T-helper 1 cell (primary cell): ENCODE results near the gene ZBTB22.

Experiments
- DNase-seq, 5 donors: peaks; one replicate each; pipeline ENCODE4 v3.0.0-alpha.2; 2012 to 2020

The ZBTB22 gene

GRCh38 chr6:33329058-33329457 is 11.5 kb upstream of the ZBTB22 start:
- DNase-seq = no peak

DNA sequence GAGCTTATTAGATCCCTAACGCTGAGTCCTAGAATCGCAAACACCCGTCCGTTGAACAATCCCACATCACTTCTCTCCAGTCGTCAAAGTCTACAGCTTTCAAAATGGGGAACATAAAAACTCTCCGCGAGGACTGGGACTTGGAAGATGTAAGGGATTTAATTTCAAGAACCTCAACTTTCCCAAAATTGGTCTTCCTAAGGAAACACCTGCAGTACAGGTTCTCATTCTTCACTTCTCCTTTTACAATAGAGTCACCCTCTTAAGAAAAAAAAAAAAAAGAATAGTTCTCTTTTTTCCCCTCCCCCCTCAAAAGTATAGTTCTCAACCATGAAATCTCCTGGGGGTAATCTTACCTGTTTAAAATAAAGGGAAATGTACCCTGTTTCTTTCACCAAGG is 6.6 kb upstream of the ZBTB22 start:
- no peak for DNase-seq

DNA sequence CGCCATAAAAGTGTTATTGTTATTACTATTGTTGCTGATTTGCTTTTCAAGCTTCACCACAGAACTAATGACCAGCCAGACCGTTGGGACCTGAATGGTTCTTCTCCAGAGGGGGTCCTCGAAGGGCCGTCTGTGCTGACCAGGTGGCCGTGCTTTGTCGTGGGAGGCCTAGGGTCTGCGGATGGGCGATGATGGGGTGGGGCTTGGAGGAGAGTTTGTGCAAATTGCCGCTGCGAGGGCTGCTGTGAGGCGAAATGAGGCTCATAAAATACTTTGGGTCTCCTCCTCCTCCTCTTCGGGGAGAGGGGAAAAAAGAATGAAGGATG is 6.0 kb upstream of the ZBTB22 start:
- no peak for DNase-seq

GRCh38 chr6:33321227-33321626 is 3.7 kb upstream of the ZBTB22 start:
- DNase-seq = no peak

- DNase-seq = no peak
These were observed 3.0 kb upstream of the ZBTB22 start for GRCh38 chr6:33320315-33321181.

DNA sequence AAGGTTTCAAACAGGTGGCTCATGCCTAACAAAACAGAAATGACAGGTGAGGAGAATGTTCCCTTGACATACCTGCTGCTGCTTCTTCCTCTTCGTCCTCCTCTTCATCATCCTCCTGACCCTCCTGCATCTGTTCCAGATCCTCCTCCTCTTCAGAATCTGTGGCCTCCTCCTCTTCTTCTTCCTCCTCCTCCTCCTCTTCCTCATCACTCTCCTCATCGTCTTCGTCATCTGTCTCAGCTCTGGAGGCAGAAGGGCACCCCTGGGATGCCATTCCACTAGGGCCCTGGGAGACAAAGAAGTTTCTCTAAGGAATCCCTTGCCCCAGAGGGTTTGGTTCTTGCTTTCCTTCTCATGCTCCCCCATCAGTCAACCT is 2.4 kb upstream of the ZBTB22 start:
- no peak for DNase-seq

DNA sequence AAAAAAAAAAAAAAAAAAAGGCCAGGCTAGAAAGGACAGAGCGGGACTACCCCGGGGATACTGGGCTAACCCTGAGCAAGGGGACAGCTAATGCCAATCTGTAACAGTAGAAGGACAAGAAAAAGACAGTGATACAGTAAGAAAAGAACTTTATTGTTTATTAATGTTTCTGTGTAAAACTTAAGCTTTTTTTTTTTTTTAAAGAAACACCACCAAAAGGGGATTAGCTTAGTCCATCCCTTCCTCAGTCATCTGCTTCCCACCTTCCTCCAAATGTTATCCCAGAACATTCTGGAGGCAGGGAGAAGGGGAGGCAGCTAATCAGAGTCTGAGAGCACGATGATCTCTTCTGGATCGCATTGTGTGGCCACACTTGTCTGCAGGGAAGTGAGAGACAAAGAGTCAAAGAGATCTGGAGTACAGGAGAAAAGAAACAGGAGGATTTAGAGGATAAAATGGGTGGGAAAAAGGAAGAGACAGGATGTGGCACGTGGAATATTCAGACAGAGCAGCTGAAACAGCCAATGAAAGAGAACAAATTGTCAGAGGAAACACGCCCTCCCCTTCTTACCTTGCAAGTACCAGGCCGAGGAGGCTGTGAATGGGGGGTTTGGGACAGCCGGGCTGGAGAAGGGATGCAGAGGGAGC is 1.0 kb upstream of the ZBTB22 start:
- no peak for DNase-seq

DNA sequence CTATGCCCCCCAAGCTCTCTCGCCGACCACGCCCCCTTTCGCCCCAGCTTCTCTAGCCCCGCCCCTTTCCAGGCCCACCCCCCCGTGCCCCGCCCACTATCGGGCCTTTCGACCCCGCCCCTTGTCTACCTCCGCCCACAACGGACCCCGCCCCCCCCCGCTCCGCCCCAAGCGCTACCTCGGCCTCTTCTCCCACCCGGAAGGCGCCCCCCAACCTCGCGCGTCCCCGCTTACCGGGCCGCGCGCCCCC is 200 bp downstream of the ZBTB22 start:
- DNase-seq = no peak

GRCh38 chr6:33316603-33317418 is 733 bp downstream of the ZBTB22 start:
- no peak for DNase-seq

DNA sequence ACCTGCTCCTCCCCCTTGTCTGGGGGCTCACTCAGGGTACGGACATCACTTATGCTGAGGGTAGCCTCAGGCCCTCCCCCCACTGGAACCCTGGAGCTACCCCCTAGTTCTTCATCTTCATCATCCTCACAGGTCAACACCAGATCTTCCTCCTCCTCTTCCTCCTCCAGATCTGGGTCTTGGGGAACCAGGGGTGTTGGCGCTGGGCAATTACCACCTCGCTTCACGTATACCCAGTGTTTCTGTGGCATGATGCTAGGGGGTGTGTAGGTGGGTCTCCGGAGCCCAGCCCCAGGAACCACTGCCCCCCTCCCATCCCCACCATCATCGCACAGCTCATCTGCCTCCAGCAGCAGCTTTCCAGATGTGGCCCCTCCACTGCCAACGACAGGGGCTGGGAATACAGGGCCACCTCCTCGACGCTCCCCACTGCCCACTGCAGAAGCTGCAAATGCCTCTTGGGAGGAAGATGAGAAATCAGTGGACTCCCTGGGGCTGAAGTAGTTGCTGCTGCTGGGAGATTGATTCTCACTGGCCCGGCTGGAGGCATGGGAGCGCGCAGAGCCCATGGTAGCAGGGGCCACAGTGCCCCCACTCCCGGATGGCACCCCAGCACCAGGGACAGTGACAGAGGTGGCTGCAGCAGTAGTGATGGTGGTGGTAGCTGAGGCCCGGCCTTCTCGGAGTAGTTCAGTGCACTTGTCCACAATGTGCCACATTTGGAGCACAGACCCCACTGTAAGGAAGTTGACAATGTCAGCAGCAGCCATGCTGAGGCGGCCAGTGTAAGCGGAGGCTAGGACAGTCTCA is 1.5 kb downstream of the ZBTB22 start:
- DNase-seq = no peak

DNA sequence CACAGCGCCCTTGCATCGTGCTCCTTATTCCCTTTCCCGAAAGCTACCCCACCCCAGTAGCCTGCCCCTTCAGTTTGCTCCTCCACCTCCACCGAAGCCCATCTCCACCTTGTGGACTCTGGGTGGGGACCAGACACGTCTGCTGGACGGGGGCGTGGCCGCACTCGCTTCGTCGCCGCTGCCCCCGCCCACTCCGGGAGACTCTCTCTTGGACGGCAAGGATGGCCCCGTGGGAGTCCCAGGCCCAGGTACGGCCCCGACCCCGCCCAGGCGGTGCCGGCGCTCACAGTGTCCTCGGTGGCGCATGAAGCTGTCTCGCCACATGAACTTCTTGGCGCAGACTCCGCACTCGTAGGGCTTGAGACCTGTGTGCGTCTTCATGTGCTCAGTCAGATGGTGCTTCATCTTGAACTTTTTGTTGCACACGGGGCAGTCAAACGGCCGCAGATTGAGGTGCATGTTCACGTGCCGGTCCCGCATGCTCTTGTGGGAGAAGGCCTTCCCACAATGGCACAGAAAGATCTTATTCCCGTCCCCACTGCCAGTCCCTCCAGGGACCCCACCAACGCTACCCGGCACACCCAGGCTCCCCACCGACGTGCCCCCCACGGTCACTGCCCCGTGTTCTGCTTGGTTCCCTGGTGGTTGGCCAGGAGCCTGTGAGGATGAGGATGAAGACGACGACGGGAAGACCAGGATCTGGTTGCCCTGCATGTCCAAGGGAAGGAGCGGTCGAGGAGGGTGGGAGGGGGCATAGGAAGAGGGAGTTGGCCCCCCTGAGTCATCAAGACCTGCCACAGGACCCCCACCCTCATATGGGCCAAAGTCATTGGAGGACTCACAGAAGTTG is 2.4 kb downstream of the ZBTB22 start:
- DNase-seq = no peak

DNA sequence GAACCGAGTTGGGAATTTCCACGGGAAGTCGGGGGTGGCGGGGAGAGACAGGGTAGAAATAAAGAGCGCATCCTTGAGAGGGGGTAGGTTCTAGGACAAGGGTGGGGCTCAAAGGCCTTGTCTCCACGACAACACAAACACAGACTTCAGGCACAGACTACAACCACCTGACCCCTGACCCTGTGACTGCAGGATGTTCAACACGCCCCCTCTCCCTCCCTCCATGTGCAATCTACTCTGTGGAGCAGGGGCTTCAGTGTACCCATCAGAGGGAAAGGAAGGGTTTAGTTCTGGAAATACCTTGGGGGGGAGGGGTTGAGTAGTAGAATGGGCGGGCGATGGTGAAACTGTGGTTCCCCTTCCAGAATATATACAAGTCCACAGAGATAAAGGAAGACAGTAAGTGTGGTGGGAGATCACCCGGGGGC is 3.0 kb downstream of the ZBTB22 start:
- peak; percentile 65 to 77 (median 73) for DNase-seq

DNA sequence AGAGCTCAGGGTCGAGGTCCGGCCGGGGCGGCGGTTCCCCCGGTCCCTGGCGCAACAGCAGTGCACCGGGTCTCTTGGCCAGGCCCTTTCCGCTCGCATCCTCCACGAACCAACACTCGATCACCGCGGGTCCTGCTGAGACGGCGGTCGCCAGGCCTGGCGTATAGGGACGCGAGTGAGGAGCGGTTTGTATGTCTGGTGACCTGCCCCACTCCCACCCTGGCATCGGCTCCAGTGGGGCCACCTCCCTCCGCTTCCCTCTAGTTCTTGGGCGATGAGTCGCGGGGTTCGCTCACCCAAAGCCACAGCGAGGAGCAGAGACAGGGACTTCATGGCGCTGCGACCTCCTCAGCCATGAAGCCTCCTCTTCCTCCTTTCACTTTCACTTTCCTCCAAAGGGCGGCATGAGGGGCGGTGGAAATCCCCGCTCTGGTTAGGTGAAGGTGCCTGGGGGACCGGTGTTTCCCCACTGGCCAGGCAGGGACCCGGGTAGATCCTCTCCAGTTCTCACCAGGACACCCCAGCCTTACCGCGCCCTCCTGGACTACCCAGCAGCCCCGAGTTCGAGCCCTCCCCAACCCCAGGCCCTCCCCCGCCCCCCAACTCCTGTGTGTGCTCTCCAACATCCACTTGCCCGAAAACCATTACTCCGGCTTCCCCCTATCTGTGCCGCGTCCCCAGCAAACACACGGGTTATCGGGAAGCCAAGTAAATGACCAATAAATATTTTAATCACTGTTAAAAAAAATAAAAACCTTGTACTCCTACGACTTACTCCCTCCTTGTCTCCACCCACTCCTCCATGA is 3.6 kb downstream of the ZBTB22 start, which contains the start of gene TAPBP:
TAPBP (minus strand) TSS at position 370 of the 806 bp plus-strand sequence; CDS start at position 333, 37 bp downstream.
- peak; percentile 77 to 86 (median 83) for DNase-seq

DNA sequence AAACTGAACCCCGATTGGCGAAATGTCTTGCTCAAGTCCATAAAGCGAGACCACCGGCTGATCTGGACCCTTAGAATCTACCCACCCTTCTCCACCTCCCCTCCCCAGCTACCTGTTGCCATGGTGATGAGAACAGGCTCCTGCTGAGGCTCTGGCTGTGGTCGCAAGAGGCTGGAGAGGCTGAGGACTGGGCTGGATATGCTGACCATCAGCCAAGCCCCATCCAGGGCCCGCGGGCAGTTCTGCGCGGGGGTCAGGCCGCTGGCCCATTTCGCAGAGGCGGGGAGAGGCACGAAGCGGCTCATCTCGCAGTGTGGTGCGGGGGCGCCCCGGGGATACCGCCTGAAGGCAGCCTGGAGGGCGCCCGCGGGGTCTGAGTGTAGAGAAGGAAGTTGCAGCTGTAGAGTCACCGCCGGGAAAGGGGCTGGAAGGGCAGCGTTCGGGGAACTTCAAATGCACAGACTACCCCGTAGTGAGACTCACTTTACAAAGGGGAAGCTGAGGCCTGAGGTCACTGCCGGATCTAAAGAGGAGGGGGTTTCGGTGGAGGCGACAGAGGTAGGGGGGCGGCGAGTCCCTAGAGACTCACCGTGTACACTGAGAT is 4.3 kb downstream of the ZBTB22 start:
- peak in 1 of 5 donors; percentile 21 for DNase-seq

GRCh38 chr6:33312361-33313104 is 5.0 kb downstream of the ZBTB22 start:
- peak; percentile 79 to 87 (median 84) for DNase-seq

DNA sequence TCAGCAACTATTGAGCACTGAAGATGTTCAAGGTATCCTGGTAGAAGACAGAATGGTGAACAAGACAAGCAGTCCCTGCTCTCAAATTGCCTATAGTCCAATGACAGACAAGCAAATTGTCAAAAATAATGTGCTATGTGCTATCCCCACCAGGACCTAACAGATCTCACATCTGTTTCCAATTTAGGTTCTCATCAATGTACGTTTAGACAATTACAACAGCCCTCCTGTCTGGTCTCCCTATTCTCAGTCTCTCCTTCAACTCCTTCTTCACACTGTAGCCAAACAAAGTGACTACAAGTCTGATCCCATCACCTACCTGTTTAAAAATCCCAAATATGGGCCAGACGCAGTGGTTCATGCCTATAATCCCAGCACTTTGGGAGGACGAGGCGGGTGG is 11.2 kb downstream of the ZBTB22 start:
- no peak for DNase-seq

- DNase-seq = no peak
These were observed 12.5 kb downstream of the ZBTB22 start for GRCh38 chr6:33305052-33305451.

DNA sequence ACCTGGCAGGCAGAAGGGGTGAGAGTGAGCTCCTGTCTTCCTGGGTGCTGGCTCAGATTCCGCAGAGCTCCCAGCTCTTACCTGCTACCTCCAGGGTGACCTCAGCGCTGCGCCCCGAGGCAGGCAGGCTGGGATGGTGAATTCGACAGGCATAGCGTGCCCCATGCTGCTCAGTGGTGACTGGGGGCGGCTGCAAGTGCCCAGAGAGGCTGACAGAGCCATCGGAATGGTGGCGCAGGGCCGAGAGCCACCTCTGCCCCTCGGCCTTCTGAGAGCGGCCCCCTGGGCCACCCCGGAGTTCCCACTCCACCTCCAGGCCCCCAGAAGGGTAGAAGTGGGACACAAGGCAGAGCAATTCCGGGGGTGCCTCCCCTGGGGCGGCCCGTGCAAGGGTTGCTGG is 13.3 kb downstream of the ZBTB22 start:
- no peak for DNase-seq

GRCh38 chr6:33301877-33302276 is 15.7 kb downstream of the ZBTB22 start:
- DNase-seq = no peak
